WERI-Rb-1 (cell line): ENCODE data around the gene DAB2IP.

ENCODE experiments used
- DNase-seq: peaks from one replicate; pipeline ENCODE4 v3.0.0-alpha.2; 2020
- H3K27ac ChIP-seq: fragments of 250-450 bp; sonication (Bioruptor Pico); 2 replicates; pipeline ENCODE4 v1.5.1; 2020; ENCODE audit warnings: mild to moderate bottlenecking, moderate library complexity
- H3K27me3 ChIP-seq: fragments of 250-450 bp; sonication (Bioruptor Pico); 2 replicates; pipeline ENCODE4 v1.5.1; 2021; ENCODE audit warnings: mild to moderate bottlenecking, low read depth, moderate library complexity; ENCODE audit not compliant: insufficient read depth, severe bottlenecking
- H3K36me3 ChIP-seq: fragments of 250-450 bp; sonication (Bioruptor Pico); 2 replicates; pipeline ENCODE4 v1.5.1; 2020; ENCODE audit warnings: mild to moderate bottlenecking, moderate library complexity
- H3K4me3 ChIP-seq: 2 replicates; pipeline ENCODE4 v1.5.1; 2011; ENCODE audit warnings: low read depth, mild to moderate bottlenecking, control low read depth, low read length
- H3K9me3 ChIP-seq: fragments of 250-450 bp; sonication (Bioruptor Pico); 2 replicates; pipeline ENCODE4 v1.5.1; 2021; ENCODE audit warnings: mild to moderate bottlenecking, moderate library complexity; ENCODE audit not compliant: severe bottlenecking
- TF ChIP-seq, protein P1 (sequence below): IDR thresholded peaks from 2 replicates; pipeline ENCODE4 v1.5.1; 2011; ENCODE audit warnings: low read depth, mild to moderate bottlenecking, control low read depth, inconsistent platforms, low read length

DAB2IP gene

DNA sequence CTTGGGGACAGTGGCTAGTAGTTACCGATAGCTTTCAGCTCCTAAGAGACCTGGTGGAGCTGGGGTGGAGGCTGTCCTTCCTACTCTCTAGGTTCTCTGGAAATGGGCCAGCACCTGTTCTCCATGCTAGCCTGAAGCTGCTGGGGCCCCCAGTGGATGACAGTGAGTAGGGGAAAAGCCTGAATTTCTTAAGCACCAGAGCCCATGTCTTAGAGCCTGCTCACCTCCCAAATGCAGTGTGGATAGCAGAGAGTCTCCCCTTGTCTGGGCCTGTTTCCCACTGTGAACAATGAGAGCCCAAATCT, 105.8 kb downstream of the DAB2IP start:
- peaks cover 72% of the 10 kb centered on the region for H3K36me3 ChIP-seq
- TF ChIP-seq, protein P1, sequence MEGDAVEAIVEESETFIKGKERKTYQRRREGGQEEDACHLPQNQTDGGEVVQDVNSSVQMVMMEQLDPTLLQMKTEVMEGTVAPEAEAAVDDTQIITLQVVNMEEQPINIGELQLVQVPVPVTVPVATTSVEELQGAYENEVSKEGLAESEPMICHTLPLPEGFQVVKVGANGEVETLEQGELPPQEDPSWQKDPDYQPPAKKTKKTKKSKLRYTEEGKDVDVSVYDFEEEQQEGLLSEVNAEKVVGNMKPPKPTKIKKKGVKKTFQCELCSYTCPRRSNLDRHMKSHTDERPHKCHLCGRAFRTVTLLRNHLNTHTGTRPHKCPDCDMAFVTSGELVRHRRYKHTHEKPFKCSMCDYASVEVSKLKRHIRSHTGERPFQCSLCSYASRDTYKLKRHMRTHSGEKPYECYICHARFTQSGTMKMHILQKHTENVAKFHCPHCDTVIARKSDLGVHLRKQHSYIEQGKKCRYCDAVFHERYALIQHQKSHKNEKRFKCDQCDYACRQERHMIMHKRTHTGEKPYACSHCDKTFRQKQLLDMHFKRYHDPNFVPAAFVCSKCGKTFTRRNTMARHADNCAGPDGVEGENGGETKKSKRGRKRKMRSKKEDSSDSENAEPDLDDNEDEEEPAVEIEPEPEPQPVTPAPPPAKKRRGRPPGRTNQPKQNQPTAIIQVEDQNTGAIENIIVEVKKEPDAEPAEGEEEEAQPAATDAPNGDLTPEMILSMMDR = no peak
- no peak overlapping the region for H3K4me3 ChIP-seq

DNA sequence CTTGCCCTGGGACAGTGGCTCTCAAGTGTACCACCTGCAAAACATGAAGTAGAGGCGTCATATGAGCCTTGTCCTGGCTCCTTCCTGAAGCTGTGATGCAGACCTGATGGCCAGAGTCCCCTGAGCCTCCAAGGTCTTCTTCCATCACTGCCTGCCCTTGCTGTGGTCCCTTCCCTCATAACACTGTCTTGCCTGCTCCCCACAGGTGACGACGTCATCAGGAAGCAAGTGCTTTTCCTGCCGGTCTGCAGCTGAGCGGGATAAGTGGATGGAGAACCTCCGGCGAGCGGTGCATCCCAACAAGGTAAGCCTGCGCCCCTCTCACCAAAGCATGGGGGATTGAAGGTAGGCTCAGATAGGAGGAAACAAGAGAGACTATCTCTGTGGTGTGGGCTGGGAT, 107.3 kb downstream of the DAB2IP start:
- TF ChIP-seq, protein P1 = no peak
- Histone ChIP-seq H3K36me3 (peaks cover 80% of the 10 kb centered on the region), H3K27me3 (no peaks in the 10 kb centered on the region), H3K27ac (no peak overlapping the region), H3K4me3 (no peak overlapping the region), H3K9me3 (no peaks in the 10 kb centered on the region)
- no peak for DNase-seq

More for the DNA sequence above, 105.8 kb downstream of the DAB2IP start:
- no peaks in the 10 kb centered on the region for H3K27me3 ChIP-seq
- no peaks in the 10 kb centered on the region for H3K9me3 ChIP-seq
- no peak for DNase-seq
- no peak overlapping the region for H3K27ac ChIP-seq

DNA sequence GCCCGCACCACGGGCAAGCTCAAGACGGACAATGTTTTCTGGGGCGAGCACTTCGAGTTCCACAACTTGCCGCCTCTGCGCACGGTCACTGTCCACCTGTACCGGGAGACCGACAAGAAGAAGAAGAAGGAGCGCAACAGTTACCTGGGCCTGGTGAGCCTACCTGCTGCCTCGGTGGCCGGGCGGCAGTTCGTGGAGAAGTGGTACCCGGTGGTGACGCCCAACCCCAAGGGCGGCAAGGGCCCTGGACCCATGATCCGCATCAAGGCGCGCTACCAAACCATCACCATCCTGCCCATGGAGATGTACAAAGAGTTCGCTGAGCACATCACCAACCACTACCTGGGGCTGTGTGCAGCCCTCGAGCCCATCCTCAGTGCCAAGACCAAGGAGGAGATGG, 108.6 kb downstream of the DAB2IP start:
- H3K4me3 ChIP-seq = no peak overlapping the region
- peaks cover 93% of the 10 kb centered on the region for H3K36me3 ChIP-seq
- no peak overlapping the region for H3K27ac ChIP-seq
- no peaks in the 10 kb centered on the region for H3K27me3 ChIP-seq
- TF ChIP-seq, protein P1 = no peak
- no peak for DNase-seq
- no peaks in the 10 kb centered on the region for H3K9me3 ChIP-seq

DNA sequence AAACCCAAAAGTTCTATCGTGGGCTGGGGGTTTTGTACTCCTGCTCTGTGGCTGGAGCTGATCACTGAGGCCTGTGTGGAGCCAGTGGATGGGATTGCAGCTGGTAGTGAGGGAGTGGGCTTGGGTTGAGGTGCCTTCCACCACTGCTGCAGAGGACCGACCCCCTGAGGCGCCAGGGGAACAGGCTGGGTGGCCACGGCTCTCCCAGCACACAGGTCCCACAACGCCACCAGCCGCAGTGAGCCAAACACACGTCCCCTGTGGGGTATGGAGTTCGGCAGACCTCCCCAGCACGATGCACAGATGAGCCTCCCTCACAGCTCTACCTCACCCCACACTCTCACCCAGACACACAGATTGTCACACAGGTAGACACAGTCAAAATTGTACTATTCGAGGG, 109.1 kb downstream of the DAB2IP start:
- Histone ChIP-seq H3K4me3 (no peak overlapping the region), H3K27me3 (no peaks in the 10 kb centered on the region), H3K9me3 (no peaks in the 10 kb centered on the region), H3K27ac (no peak overlapping the region), H3K36me3 (peaks cover 95% of the 10 kb centered on the region)
- TF ChIP-seq, protein P1 = no peak
- no peak for DNase-seq

DNA sequence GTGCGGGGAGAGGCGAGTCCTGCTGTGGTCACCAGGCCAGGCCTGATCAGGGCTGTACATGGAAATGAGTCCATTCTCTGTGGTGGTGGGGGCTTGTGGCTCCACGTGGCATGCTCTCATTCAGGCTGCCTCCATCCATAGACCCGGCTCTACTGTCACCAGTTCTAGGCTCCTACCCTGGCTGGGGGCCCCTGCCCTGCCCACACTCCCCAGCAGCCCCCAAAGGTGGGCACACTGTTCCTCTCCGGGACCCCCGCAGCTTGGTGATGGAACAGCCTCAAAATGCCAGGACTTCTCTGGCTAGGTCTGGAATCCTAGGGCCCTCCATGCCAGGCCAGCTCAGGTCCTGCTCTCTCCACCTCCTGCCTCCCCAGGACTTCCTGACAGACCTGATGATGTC, 111.7 kb downstream of the DAB2IP start:
- DNase-seq = no peak
- Histone ChIP-seq H3K27me3 (no peaks in the 10 kb centered on the region), H3K27ac (no peak overlapping the region), H3K4me3 (no peak overlapping the region), H3K9me3 (no peaks in the 10 kb centered on the region), H3K36me3 (peaks cover 96% of the 10 kb centered on the region)
- TF ChIP-seq, protein P1 = no peak

DNA sequence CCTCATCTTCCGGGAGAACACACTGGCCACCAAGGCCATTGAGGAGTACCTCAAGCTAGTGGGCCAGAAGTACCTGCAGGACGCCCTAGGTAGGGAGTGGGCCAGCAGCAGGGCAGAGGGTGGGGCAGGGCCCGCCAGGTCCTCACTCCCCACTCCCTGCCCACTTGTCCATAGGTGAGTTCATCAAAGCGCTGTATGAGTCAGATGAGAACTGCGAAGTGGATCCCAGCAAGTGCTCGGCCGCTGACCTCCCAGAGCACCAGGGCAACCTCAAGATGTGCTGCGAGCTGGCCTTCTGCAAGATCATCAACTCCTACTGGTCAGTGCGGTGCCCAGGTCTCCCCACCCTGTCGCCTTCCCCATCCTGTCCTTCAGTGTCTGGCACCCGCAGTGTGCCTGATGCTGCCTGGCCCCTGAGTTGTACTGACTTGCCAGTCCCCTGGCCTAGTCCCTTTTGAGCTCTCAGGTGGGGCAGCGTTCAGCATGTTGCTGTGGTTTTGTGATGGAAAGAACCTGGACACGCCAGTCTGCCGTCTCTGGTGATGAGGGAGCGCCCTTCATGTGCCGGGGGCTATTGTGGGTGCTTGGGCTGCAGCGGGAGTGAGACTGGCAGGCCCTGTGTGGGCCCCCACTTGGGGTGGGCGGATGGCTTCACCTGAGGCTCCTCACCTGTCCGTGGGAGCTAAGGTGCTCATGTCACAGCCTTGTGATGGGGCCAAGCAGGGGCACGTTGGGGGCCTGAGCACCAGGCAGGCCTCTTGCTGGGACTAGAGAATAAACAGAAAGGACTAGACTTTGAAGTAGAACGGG, 112.3 kb downstream of the DAB2IP start:
- H3K36me3 ChIP-seq = peaks cover 97% of the 10 kb centered on the region
- DNase-seq = no peak

More for the DNA sequence above, 112.3 kb downstream of the DAB2IP start:
- TF ChIP-seq, protein P1 = no peak
- Histone ChIP-seq H3K9me3 (no peaks in the 10 kb centered on the region), H3K27ac (no peak overlapping the region), H3K27me3 (no peaks in the 10 kb centered on the region), H3K4me3 (no peak overlapping the region)
